ENCODE results near the gene S1PR3. TPM values are rescaled to one million over a fixed set of nuclear protein-coding genes. Genes with fewer than 3 reads are reported as not detected.

The S1PR3 gene
- total RNA-seq, 1 experiment from 2014 or later = 2.8 TPM

DNA sequence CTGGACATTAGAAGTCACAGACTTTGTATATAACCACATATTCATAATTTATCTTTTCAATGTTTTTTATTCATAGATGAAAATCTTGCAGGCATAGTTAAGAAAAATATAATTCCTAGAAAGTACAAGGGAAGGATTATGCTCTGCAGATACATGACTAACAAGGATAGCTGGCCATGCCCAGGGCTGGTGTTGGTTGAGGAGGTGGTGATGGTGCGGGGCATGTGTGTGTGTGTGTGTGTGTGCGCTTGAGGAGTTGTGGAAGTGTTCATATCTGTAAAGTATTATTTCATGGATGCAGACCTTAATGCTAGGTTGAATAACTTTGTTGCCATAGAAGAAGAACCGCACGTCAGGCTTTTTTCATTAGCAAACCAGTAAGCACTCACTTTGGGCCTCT, 1.3 kb downstream of the S1PR3 start:
- H3K27ac Mint-ChIP-seq (ENCODE audit: low read depth, unreplicated experiment) = no peak overlapping the region
- TF ChIP-seq, protein P1, sequence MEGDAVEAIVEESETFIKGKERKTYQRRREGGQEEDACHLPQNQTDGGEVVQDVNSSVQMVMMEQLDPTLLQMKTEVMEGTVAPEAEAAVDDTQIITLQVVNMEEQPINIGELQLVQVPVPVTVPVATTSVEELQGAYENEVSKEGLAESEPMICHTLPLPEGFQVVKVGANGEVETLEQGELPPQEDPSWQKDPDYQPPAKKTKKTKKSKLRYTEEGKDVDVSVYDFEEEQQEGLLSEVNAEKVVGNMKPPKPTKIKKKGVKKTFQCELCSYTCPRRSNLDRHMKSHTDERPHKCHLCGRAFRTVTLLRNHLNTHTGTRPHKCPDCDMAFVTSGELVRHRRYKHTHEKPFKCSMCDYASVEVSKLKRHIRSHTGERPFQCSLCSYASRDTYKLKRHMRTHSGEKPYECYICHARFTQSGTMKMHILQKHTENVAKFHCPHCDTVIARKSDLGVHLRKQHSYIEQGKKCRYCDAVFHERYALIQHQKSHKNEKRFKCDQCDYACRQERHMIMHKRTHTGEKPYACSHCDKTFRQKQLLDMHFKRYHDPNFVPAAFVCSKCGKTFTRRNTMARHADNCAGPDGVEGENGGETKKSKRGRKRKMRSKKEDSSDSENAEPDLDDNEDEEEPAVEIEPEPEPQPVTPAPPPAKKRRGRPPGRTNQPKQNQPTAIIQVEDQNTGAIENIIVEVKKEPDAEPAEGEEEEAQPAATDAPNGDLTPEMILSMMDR (IDR thresholded peaks at IDR 0.05; ENCODE audit: unreplicated experiment) = no peak
- H3K4me1 Mint-ChIP-seq (ENCODE audit: insufficient read depth, unreplicated experiment) = peaks cover 13% of the 10 kb centered on the region
- H3K27me3 Mint-ChIP-seq (ENCODE audit: insufficient read depth, unreplicated experiment) = no peaks in the 10 kb centered on the region
- no peaks in the 10 kb centered on the region for H3K36me3 Mint-ChIP-seq (ENCODE audit: insufficient read depth, unreplicated experiment)
- H3K9me3 Mint-ChIP-seq (ENCODE audit: unreplicated experiment) = no peaks in the 10 kb centered on the region
- CTCF ChIA-PET = interaction anchor here (0.5 to 1.5 kb wide), 5 partner anchors 8 to 1035 kb away, joined by 4 to 5 read pairs (median 5); no protein-coding TSS in a partner anchor
- POLR2A ChIA-PET = interaction anchor here (0.5 to 1.2 kb wide), 2 partner anchors 42 to 616 kb away, joined by 3 read pairs; no protein-coding TSS in a partner anchor
- intact Hi-C loops (cut with micrococcal nuclease) = no loop called here
- no peak for DNase-seq (ENCODE audit: unreplicated experiment)
- H3K4me3 Mint-ChIP-seq (ENCODE audit: unreplicated experiment) = peak overlapping the region; percentile 70
- BruUV-seq (replicated peaks) = TSS peak; percentile 63

DNA sequence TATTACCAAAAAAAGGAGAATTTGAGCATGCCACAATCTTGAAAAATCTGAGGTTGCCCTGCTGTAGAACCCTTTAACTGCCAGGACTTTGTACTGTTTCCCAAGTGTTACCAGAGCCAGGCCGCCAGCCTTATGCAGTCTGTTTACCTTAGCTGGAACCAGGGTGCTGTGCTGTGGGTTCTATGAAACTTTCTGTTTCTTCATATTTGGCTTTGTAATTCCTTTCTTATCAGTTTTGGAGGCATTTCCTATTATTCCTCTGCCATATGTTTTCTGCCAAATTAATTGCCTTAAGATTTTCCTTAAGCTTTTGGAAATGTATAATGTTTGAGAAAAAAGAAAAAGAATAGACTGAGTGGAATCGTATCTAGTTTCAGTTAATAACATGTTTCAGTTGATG, 2.1 kb downstream of the S1PR3 start:
- no peaks in the 10 kb centered on the region for H3K9me3 Mint-ChIP-seq (ENCODE audit: unreplicated experiment)
- ChIA-PET POLR2A (no interaction called here), CTCF (interaction anchor here (0.7 to 1.4 kb wide), 3 partner anchors 400 to 1036 kb away, joined by 3 to 4 read pairs (median 4); no protein-coding TSS in a partner anchor)
- H3K27me3 Mint-ChIP-seq (ENCODE audit: insufficient read depth, unreplicated experiment) = no peaks in the 10 kb centered on the region
- no peak overlapping the region for H3K27ac Mint-ChIP-seq (ENCODE audit: low read depth, unreplicated experiment)
- DNase-seq (ENCODE audit: unreplicated experiment) = no peak
- TF ChIP-seq, protein P1 (IDR thresholded peaks at IDR 0.05; ENCODE audit: unreplicated experiment) = no peak
- intact Hi-C loops (cut with micrococcal nuclease) = no loop called here
- no peak overlapping the region for H3K4me3 Mint-ChIP-seq (ENCODE audit: unreplicated experiment)
- peaks cover 13% of the 10 kb centered on the region for H3K4me1 Mint-ChIP-seq (ENCODE audit: insufficient read depth, unreplicated experiment)
- BruUV-seq (replicated peaks) = no TSS peak
- no peaks in the 10 kb centered on the region for H3K36me3 Mint-ChIP-seq (ENCODE audit: insufficient read depth, unreplicated experiment)

DNA sequence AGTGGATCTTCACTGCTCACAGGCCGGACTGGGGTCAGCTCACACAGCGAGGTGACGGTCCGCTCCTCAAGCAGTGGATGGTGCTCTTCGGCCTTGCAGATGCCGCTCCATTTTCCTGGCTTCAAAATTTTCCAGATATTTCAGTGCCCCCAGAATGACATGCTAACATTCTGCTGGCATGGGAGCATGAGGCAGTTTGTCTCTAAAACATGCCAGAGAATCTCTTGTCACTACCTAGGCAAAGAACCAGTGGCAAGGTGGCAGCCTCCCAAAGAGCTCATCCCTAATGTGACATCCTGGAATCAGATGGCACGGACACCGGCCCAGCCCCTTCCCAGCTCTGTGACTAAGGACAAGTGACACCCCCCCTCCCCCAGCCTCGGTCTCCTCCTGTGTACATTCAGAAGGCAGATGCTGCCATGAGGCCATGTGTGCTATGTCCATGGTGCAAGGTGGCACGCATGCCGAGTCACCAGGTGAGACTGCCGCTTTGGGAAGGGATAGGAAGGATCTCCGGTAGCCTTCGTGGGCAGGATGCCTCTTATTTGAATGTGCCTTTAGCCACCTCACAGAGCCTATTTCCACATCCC, 2.7 kb downstream of the S1PR3 start:
- H3K36me3 Mint-ChIP-seq (ENCODE audit: insufficient read depth, unreplicated experiment) = no peaks in the 10 kb centered on the region
- no peak for DNase-seq (ENCODE audit: unreplicated experiment)
- intact Hi-C loops (cut with micrococcal nuclease) = no loop called here
- no peak overlapping the region for H3K27ac Mint-ChIP-seq (ENCODE audit: low read depth, unreplicated experiment)
- TF ChIP-seq, protein P1 (IDR thresholded peaks at IDR 0.05; ENCODE audit: unreplicated experiment) = no peak
- H3K4me1 Mint-ChIP-seq (ENCODE audit: insufficient read depth, unreplicated experiment) = peaks cover 18% of the 10 kb centered on the region
- H3K27me3 Mint-ChIP-seq (ENCODE audit: insufficient read depth, unreplicated experiment) = no peaks in the 10 kb centered on the region
- no TSS peak for BruUV-seq (replicated peaks)
- no peak overlapping the region for H3K4me3 Mint-ChIP-seq (ENCODE audit: unreplicated experiment)
- POLR2A ChIA-PET = no interaction called here
- CTCF ChIA-PET = interaction anchor here (0.7 to 1.4 kb wide), 2 partner anchors 400 to 607 kb away, joined by 3 to 4 read pairs; no protein-coding TSS in a partner anchor
- no peaks in the 10 kb centered on the region for H3K9me3 Mint-ChIP-seq (ENCODE audit: unreplicated experiment)

DNA sequence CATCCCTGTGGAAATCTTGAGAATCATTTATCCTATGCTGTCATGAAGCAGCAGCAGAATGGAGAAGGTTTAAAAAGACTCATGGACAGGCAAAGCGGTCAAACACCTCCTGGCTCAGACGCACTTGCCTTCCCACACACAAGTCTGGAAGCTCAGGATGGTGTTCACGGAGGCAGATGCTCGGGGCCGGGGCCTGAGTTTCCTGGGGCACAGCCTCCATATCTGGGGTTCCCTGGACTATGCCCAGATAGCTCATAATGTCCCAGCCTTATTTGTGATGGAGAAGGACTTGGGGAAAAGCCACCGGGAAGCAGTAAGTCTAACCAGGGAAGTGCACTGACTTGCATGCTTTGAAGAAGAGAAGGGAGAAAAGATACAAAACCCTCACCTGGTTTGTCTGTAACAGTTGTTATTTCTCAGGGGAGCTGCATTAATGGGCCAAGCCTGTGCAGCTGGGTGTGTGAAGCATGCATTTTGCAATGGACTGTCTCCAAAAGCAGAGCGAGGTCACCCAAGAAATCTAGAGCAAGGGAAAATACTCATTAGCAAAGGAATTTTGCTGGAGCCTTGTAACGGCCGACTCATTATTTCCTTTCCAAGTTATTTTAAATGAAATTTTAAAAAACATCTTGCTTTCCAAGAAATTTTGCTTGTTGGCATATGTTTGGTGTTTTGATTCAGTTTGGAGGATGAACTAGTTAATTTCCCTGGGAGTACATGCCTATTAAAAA, 3.4 kb downstream of the S1PR3 start:
- Mint-ChIP-seq H3K36me3 (ENCODE audit: insufficient read depth, unreplicated experiment) (no peaks in the 10 kb centered on the region), H3K4me3 (ENCODE audit: unreplicated experiment) (no peak overlapping the region), H3K9me3 (ENCODE audit: unreplicated experiment) (no peaks in the 10 kb centered on the region), H3K4me1 (ENCODE audit: insufficient read depth, unreplicated experiment) (peaks cover 18% of the 10 kb centered on the region), H3K27ac (ENCODE audit: low read depth, unreplicated experiment) (no peak overlapping the region), H3K27me3 (ENCODE audit: insufficient read depth, unreplicated experiment) (no peaks in the 10 kb centered on the region)
- DNase-seq (ENCODE audit: unreplicated experiment) = no peak
- POLR2A ChIA-PET = no interaction called here
- CTCF ChIA-PET = interaction anchor here (1.4 kb wide), 1 partner anchor 401 kb away, joined by 4 read pairs; no protein-coding TSS in a partner anchor
- BruUV-seq (replicated peaks) = no TSS peak
- intact Hi-C loops (cut with micrococcal nuclease) = no loop called here
- TF ChIP-seq, protein P1 (IDR thresholded peaks at IDR 0.05; ENCODE audit: unreplicated experiment) = no peak

Data from MCF 10A (cell line).